AG08396 (cell line): Measurements from ENCODE around the gene P4HB.

Experiments used
- DNase-seq: peaks from one replicate; pipeline ENCODE4 v3.0.0; 2012; ENCODE audit warnings: low spot score, mixed read lengths

The P4HB gene

GRCh38 chr17:81810892-81811704, 49.2 kb downstream of the P4HB start:
- DNase-seq, result no peak

GRCh38 chr17:81810476-81810875, 49.9 kb downstream of the P4HB start:
- no peak for DNase-seq

GRCh38 chr17:81809556-81809998, 50.8 kb downstream of the P4HB start:
- no peak for DNase-seq

- DNase-seq, result no peak
These were observed 51.4 kb downstream of the P4HB start for GRCh38 chr17:81808778-81809555.

GRCh38 chr17:81807839-81808238, 52.5 kb downstream of the P4HB start:
- no peak for DNase-seq

GRCh38 chr17:81807210-81807719, 53.1 kb downstream of the P4HB start:
- DNase-seq, result no peak

- no peak for DNase-seq
These were observed 53.7 kb downstream of the P4HB start for GRCh38 chr17:81806461-81807209.

GRCh38 chr17:81805707-81806460, 54.5 kb downstream of the P4HB start:
- no peak for DNase-seq

- DNase-seq, result no peak
These were observed 55.6 kb downstream of the P4HB start for GRCh38 chr17:81804559-81805399.

GRCh38 chr17:81803728-81804558, 56.4 kb downstream of the P4HB start, which contains the start of gene GCGR:
GCGR (plus strand) TSS chr17:81804150; CDS start chr17:81809019, 4,869 bp downstream.
- no peak for DNase-seq

- DNase-seq, result no peak
These were observed 57.3 kb downstream of the P4HB start for GRCh38 chr17:81802856-81803643.

GRCh38 chr17:81802048-81802758, 58.1 kb downstream of the P4HB start:
- DNase-seq, result no peak

- no peak for DNase-seq
These were observed 59.0 kb downstream of the P4HB start for GRCh38 chr17:81801327-81801726.

- DNase-seq, result no peak
These were observed 65.8 kb downstream of the P4HB start for GRCh38 chr17:81794509-81794908.

- no peak for DNase-seq
These were observed 66.3 kb downstream of the P4HB start for GRCh38 chr17:81794074-81794476.
